GM18511 (cell line): Measurements from ENCODE around the gene CHCHD1.
"Not testable (repeated sequence)": the region's sequence is repeated elsewhere in the genome, so short reads cannot be mapped to it uniquely, and the experiment has no call there.

Source experiments
- ATAC-seq: cut with Tn5 transposase; IDR thresholded peaks from one replicate; pipeline ENCODE4 v1.9.1; 2021; ENCODE audit warnings: mild to moderate bottlenecking, moderate library complexity; ENCODE audit not compliant: unreplicated experiment

CHCHD1 gene

GRCh38 chr10:73810358-73810734 is 28.5 kb downstream of the CHCHD1 start:
- ATAC-seq, result no peak

- peak; percentile 45 for ATAC-seq
These were observed 29.1 kb downstream of the CHCHD1 start for GRCh38 chr10:73810735-73811465.

- no peak for ATAC-seq
These were observed 30.8 kb downstream of the CHCHD1 start for GRCh38 chr10:73812657-73813056.

GRCh38 chr10:73813333-73813732 is 31.5 kb downstream of the CHCHD1 start:
- no peak for ATAC-seq

- no peak for ATAC-seq
These were observed 32.5 kb downstream of the CHCHD1 start for GRCh38 chr10:73814276-73814895.

GRCh38 chr10:73814896-73815718 is 33.3 kb downstream of the CHCHD1 start:
- no peak for ATAC-seq

GRCh38 chr10:73815719-73816030 is 33.8 kb downstream of the CHCHD1 start:
- ATAC-seq, result no peak

GRCh38 chr10:73816917-73817729 is 35.3 kb downstream of the CHCHD1 start:
- no peak for ATAC-seq

GRCh38 chr10:73817826-73818225 is 36.0 kb downstream of the CHCHD1 start:
- ATAC-seq, result no peak

- ATAC-seq, result no peak
These were observed 36.6 kb downstream of the CHCHD1 start for GRCh38 chr10:73818402-73818801.

- no peak for ATAC-seq
These were observed 37.2 kb downstream of the CHCHD1 start for GRCh38 chr10:73819081-73819480.

GRCh38 chr10:73819513-73820093 is 37.8 kb downstream of the CHCHD1 start:
- ATAC-seq, result no peak

- ATAC-seq, result no peak
These were observed 41.5 kb downstream of the CHCHD1 start for GRCh38 chr10:73823391-73823790.

GRCh38 chr10:73824146-73824725 is 42.4 kb downstream of the CHCHD1 start:
- ATAC-seq, result no peak

- ATAC-seq, result no peak
These were observed 45.7 kb downstream of the CHCHD1 start for GRCh38 chr10:73827346-73828089.

GRCh38 chr10:73828161-73828560 is 46.3 kb downstream of the CHCHD1 start:
- ATAC-seq, result no peak

- not testable (repeated sequence) for ATAC-seq
These were observed 47.2 kb downstream of the CHCHD1 start for GRCh38 chr10:73829090-73829489.
